K562 (cell line): ENCODE measurements around the gene PATL1. TPM values are rescaled to one million over a fixed set of nuclear protein-coding genes. Genes with fewer than 3 reads are reported as not detected.

Experiments used
- ATAC-seq: fragments of 200-7000 bp; cut with Tn5 transposase; 3 replicates; pipeline ENCODE4 v1.9.1; 2020; ENCODE audit warnings: moderate library complexity
- BruUV-seq: library from RNA; stranded (reverse); fragments of 400-500 nt; replicated peaks from 2 replicates; lab custom pipeline; 2021; lab: Mats Ljungman, UMichigan
- CTCF ChIA-PET: fragments of 300-600 bp; formaldehyde crosslinking; extraction: SDS; loops from one replicate; lab custom pipeline; 2021; ENCODE audit warnings: low intra/inter-chr PET ratio; lab: Yijun Ruan, JAX
- POLR2A ChIA-PET: fragments of 300-600, 350-650 bp; sonication (Branson Sonifier 250); formaldehyde crosslinking; extraction: SDS; loops from one replicate; lab custom pipeline; 2021; ENCODE audit warnings: antibody characterized with exemption, inconsistent platforms; lab: Yijun Ruan, JAX
- DNase-seq, 4 experiments: peaks; one replicate each; pipeline versions ENCODE4 v3.0.0 to v3.0.0-alpha.2; 2011 to 2018; ENCODE audit warnings: low spot score in 3 of 4, mixed read lengths in 3 of 4; ENCODE audit errors: extremely low read depth in 1 of 4
- FAIRE-seq: peaks from 2 replicates; lab custom pipeline; 2011; peaks lifted over from hg19 to GRCh38; lab: Jason Lieb, UNC
- H2AFZ ChIP-seq: 2 replicates; pipeline ENCODE4 v1.6.0; 2011; ENCODE audit warnings: low read depth, low read length, control low read depth, inconsistent platforms
- H3K27ac ChIP-seq: fragments of 200-600 bp; 3 replicates; pipeline ENCODE4 v1.8.0; 2011; ENCODE audit warnings: low read depth, mild to moderate bottlenecking, control low read depth, inconsistent platforms, low read length, moderate library complexity, mixed read lengths; ENCODE audit errors: extremely low read depth
- H3K27me3 ChIP-seq, 2 experiments: fragments of 300-600 bp in 1 of 2; 2 replicates in 1 of 2; 3 replicates in 1 of 2; pipeline versions ENCODE4 v1.6.0 to v1.8.0; 2011; ENCODE audit warnings: inconsistent platforms in 2 of 2, low read length in 2 of 2, mild to moderate bottlenecking in 1 of 2, mixed read lengths in 1 of 2, moderate library complexity in 1 of 2; ENCODE audit not compliant: control insufficient read depth in 2 of 2, insufficient read depth in 2 of 2
- H3K36me3 ChIP-seq: fragments of 300-600 bp; 3 replicates; pipeline ENCODE4 v1.8.0; 2011; ENCODE audit warnings: mild to moderate bottlenecking, low read length, inconsistent platforms; ENCODE audit not compliant: control insufficient read depth, insufficient read depth
- H3K4me1 ChIP-seq, 2 experiments: fragments of 200-600 bp in 1 of 2; replicated peaks in 1 of 2; 2 replicates in 1 of 2; 3 replicates in 1 of 2; pipeline versions ENCODE4 v1.5.1 to v1.8.0; 2011; ENCODE audit warnings: inconsistent platforms in 2 of 2, low read length in 2 of 2, mild to moderate bottlenecking in 1 of 2, mixed read lengths in 1 of 2, moderate library complexity in 1 of 2; ENCODE audit not compliant: control insufficient read depth in 2 of 2, insufficient read depth in 2 of 2
- H3K4me2 ChIP-seq: 2 replicates; pipeline ENCODE4 v1.6.1; 2011; ENCODE audit warnings: low read length, control low read depth, inconsistent platforms, mixed read lengths; ENCODE audit not compliant: insufficient read depth
- H3K4me3 ChIP-seq: fragments of 200-600 bp; sonication (generic), shearing (Covaris generic); 2 replicates; pipeline ENCODE4 v1.5.1; 2016; ENCODE audit warnings: control low read depth, inconsistent platforms
- H3K79me2 ChIP-seq: fragments of 200-600 bp; 3 replicates; pipeline ENCODE4 v1.8.0; 2011; ENCODE audit warnings: low read length, inconsistent platforms; ENCODE audit not compliant: control insufficient read depth, insufficient read depth
- H3K9ac ChIP-seq, 2 experiments: 2 replicates each; pipeline versions ENCODE4 v1.6.0 to v1.6.1; 2011; ENCODE audit warnings: low read depth in 2 of 2, low read length in 2 of 2, control low read depth in 1 of 2, inconsistent platforms in 1 of 2, mild to moderate bottlenecking in 1 of 2, mixed read lengths in 1 of 2; ENCODE audit not compliant: insufficient read depth in 1 of 2
- H3K9me1 ChIP-seq: one replicate; pipeline ENCODE4 v1.6.0; 2011; ENCODE audit warnings: inconsistent platforms, mild to moderate bottlenecking, low read length, moderate library complexity; ENCODE audit not compliant: control insufficient read depth, insufficient read depth
- H3K9me3 ChIP-seq: replicated peaks from 2 replicates; pipeline ENCODE4 v1.5.1; 2011; ENCODE audit warnings: low read depth, low read length, inconsistent platforms; ENCODE audit not compliant: control insufficient read depth, insufficient read depth
- H4K20me1 ChIP-seq: replicated peaks from 2 replicates; pipeline ENCODE4 v1.6.1; 2011; ENCODE audit warnings: low read length, inconsistent platforms, mixed read lengths; ENCODE audit not compliant: control insufficient read depth, insufficient read depth
- ERF ChIP-seq: fragments of 450-650 bp; formaldehyde crosslinking; IDR thresholded peaks from 2 replicates; pipeline ENCODE4 v1.4.0; 2020; ENCODE audit warnings: mild to moderate bottlenecking, mixed read lengths
- FOXA3 ChIP-seq, 2 experiments: fragments of 450-650 bp in 1 of 2; sonication (generic) in 1 of 2; formaldehyde crosslinking; IDR thresholded peaks in 1 of 2; conservative IDR thresholded peaks in 1 of 2; 2 replicates each; pipeline versions ENCODE4 v1.4.0 to v1.8.0; 2020 to 2022; ENCODE audit warnings: mild to moderate bottlenecking in 2 of 2, missing genetic modification reagents in 1 of 2
- FOXM1 ChIP-seq, 2 experiments: fragments of 450-650 bp in 1 of 2; sonication (generic) in 1 of 2; formaldehyde crosslinking in 1 of 2; IDR thresholded peaks; 2 replicates each; pipeline versions ENCODE4 v1.6.1 to v1.9.0; 2017 to 2022; ENCODE audit warnings: low read depth in 2 of 2, mild to moderate bottlenecking in 2 of 2, missing genetic modification reagents in 1 of 2, moderate library complexity in 1 of 2
- GABPA ChIP-seq: fragments of 200-800 bp; sonication (Bioruptor generic); conservative IDR thresholded peaks from 2 replicates; pipeline ENCODE4 v1.6.1; 2016; ENCODE audit warnings: low read depth, missing genetic modification characterization, missing compliant biosample characterization
- HDAC6 ChIP-seq: IDR thresholded peaks from 2 replicates; pipeline ENCODE4 v1.6.1; 2012; ENCODE audit warnings: low read depth, mild to moderate bottlenecking, control low read depth, inconsistent platforms, low read length, moderate library complexity
- HDAC8 ChIP-seq: fragments of 450-650 bp; IDR thresholded peaks from 2 replicates; pipeline ENCODE4 v1.6.1; 2016; ENCODE audit warnings: mild to moderate bottlenecking, missing genetic modification characterization, moderate library complexity, missing compliant biosample characterization
- HMG20A ChIP-seq: fragments of 450-650 bp; formaldehyde crosslinking; conservative IDR thresholded peaks from 2 replicates; pipeline ENCODE4 v1.4.0; 2020; ENCODE audit warnings: mild to moderate bottlenecking, mixed read lengths
- KLF10 ChIP-seq: fragments of 250-450 bp; sonication (Bioruptor Pico); IDR thresholded peaks from 2 replicates; pipeline ENCODE4 v1.6.1; 2021; ENCODE audit warnings: matching md5 sums
- MAFF ChIP-seq: IDR thresholded peaks from 2 replicates; pipeline ENCODE4 v1.6.1; 2012; ENCODE audit warnings: low read length, improper control_type of control experiment
- NFXL1 ChIP-seq: fragments of 450-650 bp; formaldehyde crosslinking; IDR thresholded peaks from 2 replicates; pipeline ENCODE4 v1.4.0; 2021; ENCODE audit warnings: mild to moderate bottlenecking
- NR2C2 ChIP-seq, 2 experiments: fragments of 200-800 bp in 1 of 2; sonication (Bioruptor generic) in 1 of 2; sonication (generic) in 1 of 2; formaldehyde crosslinking in 1 of 2; IDR thresholded peaks; 2 replicates each; pipeline versions ENCODE4 v1.6.1 to v1.8.0; 2016 to 2022; ENCODE audit warnings: mild to moderate bottlenecking in 1 of 2, missing compliant biosample characterization in 1 of 2, missing genetic modification characterization in 1 of 2, missing genetic modification reagents in 1 of 2
- POLR3G ChIP-seq: IDR thresholded peaks from 2 replicates; pipeline ENCODE4 v1.6.1; 2011; ENCODE audit not compliant: insufficient read length, insufficient replicate concordance; ENCODE audit errors: extremely low read depth
- RNF2 ChIP-seq: sonication (generic); IDR thresholded peaks from 2 replicates; pipeline ENCODE4 v1.6.1; 2016
- ZNF143 ChIP-seq: sonication (generic); formaldehyde crosslinking; IDR thresholded peaks from 2 replicates; pipeline ENCODE4 v1.9.0; 2022; ENCODE audit warnings: mild to moderate bottlenecking, missing genetic modification reagents
- ZNF707 ChIP-seq: fragments of 250-450 bp; sonication (Bioruptor Pico); conservative IDR thresholded peaks from 2 replicates; pipeline ENCODE4 v1.8.0; 2022; ENCODE audit warnings: inconsistent platforms, mild to moderate bottlenecking, moderate library complexity
- ZNF764 ChIP-seq: fragments of 250-450 bp; sonication (Bioruptor Pico); IDR thresholded peaks from 2 replicates; pipeline ENCODE4 v1.4.0; 2020; ENCODE audit warnings: low read depth, mild to moderate bottlenecking, moderate library complexity
- ZNF766 ChIP-seq: fragments of 200-800 bp; sonication (Bioruptor generic); conservative IDR thresholded peaks from 2 replicates; pipeline ENCODE4 v1.6.1; 2016; ENCODE audit warnings: missing genetic modification characterization, missing compliant biosample characterization
- WGBS: fragments of 100-300 bp; shearing (Covaris generic); methylation state at CpG from one replicate; pipeline ENCODE4 v1.1.6; 2016; ENCODE audit warnings: low coverage, mixed read lengths; ENCODE audit not compliant: insufficient coverage; ENCODE audit errors: missing lambda C conversion rate; 5-methylcytosine and 5-hydroxymethylcytosine counted together
- in situ Hi-C: fragments of 300-500 bp; cut with MboI; formaldehyde crosslinking; loops from 4 replicates; pipeline ENCODE4 v1.15.0; 2018; ENCODE audit warnings: inconsistent platforms, mixed read lengths
- intact Hi-C: fragments of 100-400 bp; cut with micrococcal nuclease; formaldehyde crosslinking; loops from 2 replicates; pipeline ENCODE4 v1.14.2; 2022
- polyA plus RNA-seq, 8 experiments: library from polyadenylated mRNA; depleted of rRNA in 4 of 8; stranded (reverse) in 5 of 8; unstranded in 3 of 8; fragments of >200 nt; fragmentation: Nextera tagmentation in 2 of 8; fragmentation: Illumina TruSeq in 1 of 8; extraction: Ambion mirVana in 2 of 8; extraction: Trizol in 1 of 8; gene quantifications; 2 replicates each; pipeline versions ENCODE4 v1.2.1 to v1.2.3, GENCODE V29; 2011 to 2014; ENCODE audit warnings: inconsistent platforms in 1 of 8, missing spikeins in 1 of 8
- total RNA-seq, 7 experiments: library from RNA; depleted of rRNA in 6 of 7; stranded (reverse); fragments of >200 nt in 6 of 7; fragmentation: Illumina TruSeq in 2 of 7; extraction: Trizol in 2 of 7; gene quantifications; 2 replicates each; pipeline versions ENCODE4 v1.2.1 to v1.2.3, GENCODE V29; 2011 to 2021; ENCODE audit warnings: low replicate concordance in 1 of 7
- TF ChIP-seq, protein P1 (sequence below): sonication (generic); formaldehyde crosslinking; IDR thresholded peaks from 2 replicates; pipeline ENCODE4 v1.8.0; 2022; ENCODE audit warnings: mild to moderate bottlenecking, missing genetic modification reagents

Gene PATL1
- total and polyA plus RNA-seq, 9 of the 15 experiments (the other 6 are each of a cell fraction or from before 2014, with no cell fraction given), result 3.2 to 48.0 (median 16.4) TPM

- Histone ChIP-seq H2AFZ (no peak overlapping the region), H3K9me3 (no peaks in the 10 kb centered on the region), H3K4me2 (no peak overlapping the region), H4K20me1 (no peaks in the 10 kb centered on the region), H3K4me3 (no peak overlapping the region), H3K36me3 (peaks cover 98% of the 10 kb centered on the region)
- in situ Hi-C loops, result no loop called here
- ChIA-PET POLR2A (interaction anchor here (4.7 kb wide), 1 partner anchor 13 kb away, joined by 33 read pairs; the partner anchor contains the start of gene OSBP), CTCF (no interaction called here)
- DNase-seq, result peak in 1 of 4 experiments; percentile 2
- no TSS peak for BruUV-seq
- TF ChIP-seq MAFF, result no peak
- no peak for TF ChIP-seq HMG20A (CRISPR knock-in tag)
- no peak for TF ChIP-seq KLF10 (CRISPR knock-in tag)
- TF ChIP-seq ZNF143 (CRISPR knock-in tag), result no peak
- no peak for TF ChIP-seq HDAC8
- TF ChIP-seq ZNF764, result no peak
- no peak for TF ChIP-seq FOXA3 (CRISPR knock-in tag; conservative IDR thresholded peaks at IDR 0.05 in 1 of 2, IDR thresholded peaks at IDR 0.05 in 1 of 2)
- TF ChIP-seq NR2C2 (CRISPR knock-in tag; IDR thresholded peaks at IDR 0.05), result no peak
- no peak for TF ChIP-seq NR2C2 (tag; IDR thresholded peaks at IDR 0.05)
- TF ChIP-seq POLR3G, result no peak
- TF ChIP-seq RNF2, result no peak
- no peak for TF ChIP-seq NFXL1
- TF ChIP-seq ZNF766 (CRISPR knock-in tag), result no peak
- TF ChIP-seq HDAC6, result no peak
- no peak for TF ChIP-seq ZNF707 (CRISPR knock-in tag)
- TF ChIP-seq FOXM1 (IDR thresholded peaks at IDR 0.05; ENCODE audit: low read depth), result no peak
- TF ChIP-seq FOXM1 (CRISPR knock-in tag; IDR thresholded peaks at IDR 0.05; ENCODE audit: low read depth), result no peak
- TF ChIP-seq, protein P1, sequence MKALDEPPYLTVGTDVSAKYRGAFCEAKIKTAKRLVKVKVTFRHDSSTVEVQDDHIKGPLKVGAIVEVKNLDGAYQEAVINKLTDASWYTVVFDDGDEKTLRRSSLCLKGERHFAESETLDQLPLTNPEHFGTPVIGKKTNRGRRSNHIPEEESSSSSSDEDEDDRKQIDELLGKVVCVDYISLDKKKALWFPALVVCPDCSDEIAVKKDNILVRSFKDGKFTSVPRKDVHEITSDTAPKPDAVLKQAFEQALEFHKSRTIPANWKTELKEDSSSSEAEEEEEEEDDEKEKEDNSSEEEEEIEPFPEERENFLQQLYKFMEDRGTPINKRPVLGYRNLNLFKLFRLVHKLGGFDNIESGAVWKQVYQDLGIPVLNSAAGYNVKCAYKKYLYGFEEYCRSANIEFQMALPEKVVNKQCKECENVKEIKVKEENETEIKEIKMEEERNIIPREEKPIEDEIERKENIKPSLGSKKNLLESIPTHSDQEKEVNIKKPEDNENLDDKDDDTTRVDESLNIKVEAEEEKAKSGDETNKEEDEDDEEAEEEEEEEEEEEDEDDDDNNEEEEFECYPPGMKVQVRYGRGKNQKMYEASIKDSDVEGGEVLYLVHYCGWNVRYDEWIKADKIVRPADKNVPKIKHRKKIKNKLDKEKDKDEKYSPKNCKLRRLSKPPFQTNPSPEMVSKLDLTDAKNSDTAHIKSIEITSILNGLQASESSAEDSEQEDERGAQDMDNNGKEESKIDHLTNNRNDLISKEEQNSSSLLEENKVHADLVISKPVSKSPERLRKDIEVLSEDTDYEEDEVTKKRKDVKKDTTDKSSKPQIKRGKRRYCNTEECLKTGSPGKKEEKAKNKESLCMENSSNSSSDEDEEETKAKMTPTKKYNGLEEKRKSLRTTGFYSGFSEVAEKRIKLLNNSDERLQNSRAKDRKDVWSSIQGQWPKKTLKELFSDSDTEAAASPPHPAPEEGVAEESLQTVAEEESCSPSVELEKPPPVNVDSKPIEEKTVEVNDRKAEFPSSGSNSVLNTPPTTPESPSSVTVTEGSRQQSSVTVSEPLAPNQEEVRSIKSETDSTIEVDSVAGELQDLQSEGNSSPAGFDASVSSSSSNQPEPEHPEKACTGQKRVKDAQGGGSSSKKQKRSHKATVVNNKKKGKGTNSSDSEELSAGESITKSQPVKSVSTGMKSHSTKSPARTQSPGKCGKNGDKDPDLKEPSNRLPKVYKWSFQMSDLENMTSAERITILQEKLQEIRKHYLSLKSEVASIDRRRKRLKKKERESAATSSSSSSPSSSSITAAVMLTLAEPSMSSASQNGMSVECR, result no peak
- TF ChIP-seq ERF (CRISPR knock-in tag), result no peak
- TF ChIP-seq GABPA (tag), result no peak
- TF ChIP-seq, all 486 proteins: peak for 0
- FAIRE-seq (no peak), ATAC-seq (no peak)
- intact Hi-C loops, result no loop called here
- WGBS, result 97% methylated on average over 6 of the region's 6 CpGs
- no peaks in the 10 kb centered on the region for H3K9me1 ChIP-seq
- peaks cover 11% of the 10 kb centered on the region; the same call in 2 of the 3 replicates for H3K79me2 ChIP-seq
- no peaks in the 10 kb centered on the region for H3K4me1 ChIP-seq
- no peak overlapping the region for H3K9ac ChIP-seq
- H3K27ac ChIP-seq, result no peak overlapping the region
- H3K27me3 ChIP-seq, result no peaks in the 10 kb centered on the region
These were observed 66.4 kb downstream of the PATL1 start for GRCh38 chr11:59602432-59602831.
